HG03442 (cell line): ENCODE data around the gene GDF2.

Experiments
- ATAC-seq: cut with Tn5 transposase; IDR thresholded peaks from one replicate; pipeline ENCODE4 v1.9.1; 2021; ENCODE audit warnings: mild to moderate bottlenecking, moderate library complexity; ENCODE audit not compliant: unreplicated experiment

Gene GDF2

DNA sequence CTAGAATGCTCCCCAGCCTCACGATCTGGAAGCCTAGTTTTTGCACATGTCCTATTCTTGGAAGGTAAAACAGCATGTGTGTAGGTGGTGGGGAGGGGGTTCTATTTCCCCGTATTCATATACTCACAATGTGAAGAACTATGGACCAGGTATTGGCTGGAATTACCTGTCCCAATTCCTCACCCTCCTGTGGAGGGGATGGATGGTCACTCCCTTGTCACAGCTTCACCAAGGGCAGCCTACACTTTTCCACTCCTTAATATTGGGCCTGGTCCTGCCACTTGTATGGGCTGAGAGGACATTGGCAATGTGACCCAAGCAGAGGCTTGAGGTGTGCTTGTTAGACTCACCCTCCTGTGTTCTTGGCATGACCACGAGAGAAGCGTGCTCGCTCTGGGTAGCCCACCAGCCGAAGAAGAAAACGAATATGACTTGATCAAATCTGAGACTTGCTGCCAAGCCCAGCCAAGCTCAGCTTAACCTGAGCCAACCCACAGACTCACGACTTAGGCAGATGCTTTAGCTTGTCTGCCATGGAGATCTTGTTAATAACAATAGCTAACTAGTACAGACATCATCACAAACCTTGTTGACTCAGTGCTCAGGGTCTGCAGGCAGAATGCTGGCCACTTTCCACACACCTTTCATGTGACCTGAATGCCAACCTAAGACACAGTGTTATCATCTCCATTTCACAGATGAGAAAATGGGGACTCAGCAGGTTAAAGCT is 44.6 kb downstream of the GDF2 start:
- ATAC-seq, result no peak

DNA sequence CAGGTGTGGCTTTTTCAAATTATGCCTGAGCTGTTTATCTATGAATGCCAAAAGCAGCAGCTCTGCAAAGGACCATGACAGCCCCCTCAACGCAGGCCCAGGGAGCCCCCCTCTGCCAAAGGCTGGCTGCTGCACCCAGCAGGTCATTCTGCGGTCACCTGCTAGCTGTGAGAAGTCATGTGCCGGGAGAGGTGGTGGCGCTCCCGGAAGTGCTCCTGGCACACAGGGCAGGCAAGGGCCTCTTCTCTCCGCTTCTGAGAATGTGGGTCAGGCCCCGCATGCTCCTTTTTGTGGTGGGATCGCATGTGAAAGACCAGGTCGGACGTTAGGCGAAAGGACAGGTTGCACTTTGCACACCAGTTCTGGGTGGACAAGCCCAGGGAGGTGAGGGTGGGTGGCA is 45.4 kb downstream of the GDF2 start:
- ATAC-seq, result no peak

DNA sequence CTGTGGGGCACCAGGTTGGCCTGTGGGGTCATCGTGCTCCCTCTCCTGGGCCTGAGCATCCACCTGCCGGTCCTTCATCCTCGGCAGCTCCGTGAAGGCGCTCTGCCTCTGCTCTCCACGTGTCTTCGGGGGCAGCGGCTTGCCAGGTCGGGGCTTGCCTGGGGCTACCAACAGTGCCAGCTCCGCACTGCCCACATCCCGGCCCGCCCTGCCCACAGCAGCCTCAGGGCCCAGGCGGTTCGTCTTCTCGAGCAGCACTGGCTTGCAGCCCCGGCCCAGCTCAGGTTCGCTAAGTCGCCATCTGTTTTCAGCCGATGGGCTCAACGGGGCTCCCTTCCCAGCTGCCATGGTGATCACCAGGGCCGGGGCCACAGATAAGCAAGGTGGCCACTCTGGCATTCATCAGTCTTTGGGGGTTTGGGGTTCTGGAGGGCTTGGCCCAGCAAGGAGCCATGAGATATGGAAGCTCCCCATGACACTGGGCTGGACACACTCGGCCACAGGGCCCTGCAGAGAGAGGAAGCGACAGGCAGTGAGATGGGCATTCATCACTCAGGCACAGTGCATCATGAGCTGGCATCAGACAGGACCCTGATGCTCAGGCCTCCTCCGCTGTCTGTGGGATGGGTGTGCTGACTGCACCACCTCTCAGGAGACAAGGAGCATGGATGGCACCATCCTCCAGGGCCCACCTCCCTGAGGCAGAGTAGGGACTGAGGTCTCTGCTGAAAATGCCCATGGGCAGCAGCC is 46.4 kb downstream of the GDF2 start:
- ATAC-seq, result no peak

DNA sequence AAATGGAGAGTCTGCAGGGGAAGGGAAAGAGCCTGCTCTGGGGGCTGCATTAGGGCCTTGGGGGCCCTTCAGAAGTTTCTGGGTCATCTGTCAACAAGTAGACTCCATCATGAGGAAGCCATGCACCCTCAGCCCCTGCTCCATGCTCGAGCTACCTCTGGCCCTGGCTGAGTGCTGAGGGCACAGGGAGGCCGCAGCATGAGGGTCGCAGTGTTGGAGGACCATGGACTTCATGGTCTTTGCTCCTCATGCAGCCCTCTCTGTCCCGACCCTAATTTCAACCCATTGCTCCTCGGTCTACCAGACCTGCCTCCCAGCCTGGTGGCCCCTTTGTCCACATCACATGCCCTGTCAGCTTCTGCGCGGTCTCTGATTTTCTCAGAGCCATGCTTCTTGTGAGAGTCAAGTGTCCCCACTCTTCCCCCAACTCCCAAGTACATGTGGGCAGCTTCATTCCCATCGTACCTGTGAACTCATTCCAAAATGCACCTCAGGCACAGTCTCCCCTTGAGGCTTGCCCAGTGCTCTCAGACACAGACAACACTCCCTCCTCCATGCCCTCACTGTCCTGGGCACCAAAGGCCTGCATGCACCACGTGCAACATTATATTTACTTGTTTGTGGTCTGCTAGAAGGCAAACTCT is 47.1 kb downstream of the GDF2 start:
- no peak for ATAC-seq

DNA sequence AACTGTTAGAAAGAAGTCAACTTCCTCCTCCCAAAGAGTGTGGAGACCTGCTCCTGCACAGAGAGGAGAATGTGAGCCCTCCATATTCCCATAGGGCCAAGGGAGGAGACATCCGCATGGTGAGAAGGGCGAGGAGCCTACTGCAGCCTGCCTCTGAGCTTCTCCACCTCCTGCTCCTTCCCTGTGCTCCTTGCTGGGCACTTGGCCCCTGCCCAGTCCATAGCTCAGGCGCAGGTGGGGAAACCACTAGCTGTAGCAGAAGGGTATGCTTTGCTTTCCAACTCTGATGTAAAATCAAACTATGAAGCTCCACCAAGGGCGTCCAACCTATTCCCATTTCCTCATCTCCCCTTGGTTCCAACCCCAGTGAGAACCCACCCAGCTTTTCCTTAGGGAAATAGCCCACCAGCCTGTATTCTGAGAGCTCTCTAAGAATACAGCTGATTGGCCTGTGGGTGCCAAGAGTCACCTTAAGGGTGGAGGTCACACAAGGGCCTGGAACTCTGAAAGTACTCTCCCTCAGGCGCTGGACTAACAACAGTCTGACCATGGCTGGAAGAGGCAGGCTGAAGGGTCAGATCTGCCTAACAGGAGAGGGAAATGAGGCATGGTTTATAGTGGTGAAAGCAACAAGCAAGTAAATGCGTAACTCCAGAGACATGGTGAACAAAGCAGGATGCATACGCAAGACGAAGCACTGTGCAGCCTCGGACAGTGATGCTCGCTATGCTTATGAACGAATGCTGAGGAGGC is 47.9 kb downstream of the GDF2 start:
- no peak for ATAC-seq

DNA sequence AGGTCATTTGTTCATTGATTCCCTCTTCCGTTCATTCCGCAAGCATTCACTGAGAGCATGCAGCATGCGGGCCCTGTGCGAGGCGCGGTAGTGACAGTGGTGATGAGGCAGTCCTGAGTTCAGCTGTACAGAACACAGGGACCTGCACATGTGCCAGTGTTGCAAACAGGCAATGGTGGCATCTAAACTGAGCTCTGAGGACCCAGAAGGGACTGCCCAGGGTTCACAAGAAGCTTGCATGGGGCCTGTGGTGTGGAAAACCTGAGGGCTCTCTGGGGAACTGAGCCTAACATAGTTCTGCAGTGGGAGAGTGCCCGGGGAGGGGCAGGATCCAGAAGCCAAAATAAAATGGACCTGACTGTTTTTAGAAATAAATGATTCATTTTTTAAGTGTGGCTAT is 48.6 kb downstream of the GDF2 start:
- ATAC-seq, result no peak

DNA sequence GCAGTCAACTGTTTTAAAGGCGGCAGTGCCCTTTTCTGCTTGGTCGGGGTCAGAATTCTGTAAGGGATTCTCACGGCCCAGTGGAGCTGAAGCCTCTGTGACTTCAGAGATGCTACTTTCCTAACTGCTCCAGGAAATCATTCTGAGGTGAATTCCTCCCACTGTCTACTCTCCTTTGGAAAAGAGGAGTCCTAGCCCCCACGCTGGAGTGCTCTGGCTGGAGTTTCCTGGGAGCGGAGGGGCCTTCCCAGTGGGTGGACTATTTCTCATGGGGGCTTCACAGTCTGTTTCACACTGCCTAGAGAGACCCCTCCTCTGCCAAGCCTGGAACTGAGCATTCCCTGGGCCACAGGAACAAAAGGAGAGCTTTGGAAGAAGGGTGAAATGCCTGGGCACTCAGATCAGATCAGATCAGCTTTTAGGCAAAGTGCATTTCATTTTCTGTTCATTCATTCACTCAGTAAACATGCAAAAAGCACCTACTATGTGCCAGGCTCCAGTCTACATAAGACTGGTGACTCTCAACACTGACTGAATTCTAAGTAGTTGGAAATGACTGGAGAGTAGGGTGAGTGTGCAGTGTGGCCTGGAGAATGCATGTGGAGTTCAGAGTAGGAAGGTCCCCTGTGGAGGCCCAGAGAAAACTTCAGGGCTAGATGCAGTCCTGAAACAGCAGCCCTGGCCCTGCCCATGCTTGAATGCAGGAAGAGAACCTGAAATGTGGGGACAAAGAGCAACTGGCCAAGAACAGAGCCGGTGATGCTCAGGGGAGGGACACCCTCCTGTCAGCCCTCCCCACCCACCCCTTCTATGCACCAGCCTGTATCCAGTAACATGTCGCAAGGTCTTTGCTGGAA is 49.6 kb downstream of the GDF2 start:
- ATAC-seq, result no peak

- ATAC-seq, result no peak
These were observed 50.5 kb downstream of the GDF2 start for GRCh38 chr10:47372726-47373125.

DNA sequence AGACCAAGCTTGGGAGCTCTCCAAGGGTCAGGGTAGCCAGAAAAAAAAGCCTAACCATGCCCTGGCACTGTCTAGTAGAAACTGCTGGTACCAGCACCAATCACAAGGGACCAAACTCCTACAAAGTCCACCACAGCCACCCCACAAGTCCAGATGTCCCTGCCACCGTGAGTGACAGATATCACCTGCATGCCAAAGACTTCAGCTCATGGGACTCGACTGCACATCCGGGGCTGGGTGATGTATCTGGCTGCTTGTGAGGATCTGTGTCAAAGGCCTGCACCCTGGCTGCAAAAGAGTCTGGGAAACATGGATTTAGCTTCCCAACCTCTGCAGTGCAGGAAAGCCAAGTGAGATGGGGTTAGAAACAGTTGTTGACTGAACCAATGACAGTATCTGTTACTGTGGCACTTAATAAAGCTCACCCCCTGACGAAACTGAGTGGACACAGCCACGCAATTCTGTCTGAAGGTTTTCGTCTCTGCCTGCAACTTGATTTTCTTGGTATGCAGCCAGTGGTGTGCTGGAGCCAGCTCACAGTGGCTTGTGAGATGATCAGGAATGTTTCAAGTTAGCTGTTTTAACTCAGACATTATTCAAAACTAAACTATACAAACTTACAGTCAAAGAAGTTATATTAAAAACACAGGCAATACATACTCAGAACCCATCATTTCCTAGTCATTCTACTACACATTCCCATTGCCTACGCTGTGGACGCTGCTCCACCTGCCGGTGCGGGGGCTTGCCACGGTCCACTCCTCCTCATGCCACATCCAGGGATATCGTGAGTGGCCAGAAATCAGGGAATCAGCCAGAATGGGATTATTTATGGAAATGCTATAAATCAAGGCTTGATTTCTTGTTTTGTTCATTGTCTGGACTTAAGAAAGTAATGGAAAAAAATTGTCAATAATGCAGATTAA is 52.6 kb downstream of the GDF2 start:
- no peak for ATAC-seq

DNA sequence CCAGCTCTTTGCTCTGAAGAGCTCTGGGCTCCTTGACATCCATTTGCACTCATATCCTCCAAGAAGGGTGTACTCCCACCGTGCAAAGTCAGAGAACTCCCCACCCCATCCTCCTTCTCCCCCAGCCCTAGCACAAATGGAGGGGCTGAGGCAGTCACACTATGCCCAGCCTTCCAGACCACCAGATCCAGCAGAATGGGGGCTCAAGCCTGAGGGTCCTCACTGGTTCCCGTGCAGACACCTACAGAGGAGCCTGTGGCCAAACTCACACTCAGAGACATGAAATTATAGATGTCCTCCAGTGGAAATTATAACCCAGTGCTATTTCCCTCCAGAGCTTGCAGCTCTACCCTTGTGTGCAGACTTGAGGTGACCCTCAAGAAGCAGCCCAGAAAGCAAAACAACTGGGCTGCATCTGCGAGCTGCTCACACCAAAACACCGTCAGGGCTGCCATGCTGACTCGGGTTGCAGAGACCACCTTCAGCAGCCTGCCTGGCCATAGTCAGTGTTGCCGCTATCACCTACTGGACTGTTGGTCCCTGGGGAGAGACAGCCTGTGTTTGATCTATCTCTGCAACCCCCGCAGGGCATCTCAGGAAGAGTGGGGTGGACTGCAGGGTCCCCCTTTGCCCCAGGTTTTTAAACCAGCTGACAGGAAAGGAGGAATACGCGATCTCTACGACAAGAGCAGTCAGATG is 54.4 kb downstream of the GDF2 start:
- ATAC-seq, result no peak
